Stimulated activated CD4-positive, alpha-beta T cell treated with anti-CD3 and anti-CD28 coated beads, Interleukin-1b, Interleukin-23, amount 100 ng/mL, for 24 hours (primary cell): Measurements from ENCODE around the gene PPP1R10.

Experiments used
- DNase-seq, 4 experiments: peaks; one replicate each; pipeline ENCODE4 v3.0.0-alpha.2; 2020; ENCODE audit warnings: low read depth in 4 of 4, low spot score in 1 of 4

Gene PPP1R10

DNA sequence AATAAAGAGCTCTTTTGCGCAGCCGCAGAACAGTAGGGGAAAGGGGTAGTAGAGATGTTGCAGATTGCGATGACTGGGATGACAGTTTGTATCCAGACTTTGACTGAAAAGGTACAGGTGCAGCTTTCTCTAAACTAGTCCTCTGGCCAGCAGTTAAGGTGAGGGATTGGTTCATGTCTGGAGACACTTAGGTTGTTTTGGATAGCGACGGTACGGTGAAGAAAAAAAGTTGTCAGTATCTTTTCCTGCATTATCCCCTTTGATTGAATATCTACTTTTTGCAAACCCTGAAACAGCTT lies 59.4 kb downstream of the PPP1R10 start:
- DNase-seq: no peak

DNA sequence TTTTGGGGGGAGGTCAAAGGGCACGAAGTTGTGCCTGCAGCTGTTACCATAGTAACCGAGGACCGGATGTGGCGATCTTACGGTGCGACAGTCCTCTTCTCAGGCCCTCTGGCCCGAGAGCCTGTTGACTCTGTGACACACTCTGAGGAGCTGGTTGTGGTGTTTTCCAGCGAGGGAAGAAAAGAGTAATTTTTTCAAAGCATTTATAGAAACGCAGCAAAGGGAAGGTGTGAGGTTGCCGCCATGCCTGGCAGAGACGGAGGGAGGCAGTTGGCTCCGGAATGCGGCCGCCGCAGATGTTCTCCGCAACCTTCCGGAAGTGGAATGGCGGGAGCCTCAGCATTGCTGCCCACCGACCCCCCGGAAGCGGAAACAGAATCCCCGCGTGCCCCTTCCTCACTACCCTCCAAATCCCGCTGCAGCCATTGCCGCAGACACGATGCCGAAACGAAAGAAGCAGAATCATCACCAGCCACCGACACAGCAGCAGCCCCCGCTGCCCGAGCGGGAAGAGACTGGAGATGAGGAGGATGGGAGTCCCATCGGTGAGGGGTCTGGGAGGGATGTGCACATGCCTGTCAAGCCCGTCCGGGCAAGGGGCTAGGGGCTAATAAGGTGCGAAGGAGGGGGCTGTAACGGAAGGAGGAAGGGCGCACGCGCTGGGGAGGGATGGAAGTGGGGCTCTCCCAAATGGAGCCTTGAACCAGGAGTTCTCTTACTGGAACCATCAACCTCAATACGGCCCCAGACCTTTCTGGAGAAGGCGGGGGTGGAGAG lies 59.9 kb downstream of the PPP1R10 start, which contains the start of gene PRR3:
Gene PRR3, plus strand, starts transcription at position 390 of the 777 bp plus-strand sequence. Its CDS starts 50 bp downstream, at position 440.
- DNase-seq: peak; percentile 67 to 84 (median 78)

DNA sequence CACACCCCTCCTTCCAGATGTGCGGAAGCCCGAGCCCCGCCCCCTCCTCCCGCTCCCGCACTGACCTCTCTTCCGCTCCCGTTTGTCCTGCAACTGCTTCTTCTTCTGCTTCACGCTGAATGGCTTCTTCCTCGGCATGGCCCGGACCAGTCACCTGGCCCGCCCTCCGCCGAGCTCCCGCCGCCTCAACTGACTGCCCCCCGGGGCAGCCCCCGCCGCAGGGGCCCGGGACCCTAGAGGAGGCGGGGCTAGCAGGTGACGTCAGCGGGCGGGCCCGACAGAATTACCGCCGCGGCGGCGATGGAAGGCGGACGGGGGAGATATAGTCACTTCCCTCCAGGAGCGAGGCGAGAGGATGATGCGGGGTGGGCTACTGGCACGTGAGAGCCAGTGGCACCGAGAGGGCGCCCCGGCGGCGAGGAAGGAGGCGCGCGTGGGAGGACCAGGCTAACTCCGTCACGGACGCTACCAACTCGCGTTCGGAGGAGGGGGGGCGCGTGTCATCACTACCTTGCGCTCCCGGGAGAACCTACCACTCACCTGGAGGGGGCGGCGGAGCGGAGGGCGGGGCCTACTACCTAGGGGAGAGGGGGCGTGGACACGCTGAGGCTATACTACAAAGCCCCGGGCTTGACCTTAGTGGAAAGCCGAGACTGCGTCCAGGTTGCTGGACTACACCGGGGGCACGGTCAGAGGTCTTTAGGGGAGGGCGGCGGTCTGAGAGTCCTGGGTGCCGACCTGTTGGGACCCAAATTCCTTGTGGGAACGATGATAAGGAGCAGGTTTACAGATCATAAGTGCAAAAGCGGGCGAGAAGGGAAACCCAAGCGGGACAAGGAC lies 60.8 kb downstream of the PPP1R10 start, which contains the start of gene GNL1:
Gene GNL1, minus strand, starts transcription at position 424 of the 840 bp plus-strand sequence. Its CDS starts 286 bp downstream, at position 138.
- peak; percentile 97 to 99 (median 98) for DNase-seq

DNA sequence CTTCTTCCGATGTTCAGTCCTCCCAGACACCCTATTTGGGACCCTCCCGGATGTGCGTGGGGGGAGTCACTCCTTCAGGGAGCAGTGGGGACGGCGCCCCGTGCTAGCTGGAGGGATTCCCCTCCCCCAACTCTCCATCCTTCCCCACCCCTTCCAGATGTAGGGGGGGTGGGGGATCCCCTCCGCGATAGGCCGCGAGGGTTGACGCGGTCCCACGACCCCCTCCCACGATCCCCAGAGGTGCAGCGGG lies 61.3 kb downstream of the PPP1R10 start:
- no peak for DNase-seq

DNA sequence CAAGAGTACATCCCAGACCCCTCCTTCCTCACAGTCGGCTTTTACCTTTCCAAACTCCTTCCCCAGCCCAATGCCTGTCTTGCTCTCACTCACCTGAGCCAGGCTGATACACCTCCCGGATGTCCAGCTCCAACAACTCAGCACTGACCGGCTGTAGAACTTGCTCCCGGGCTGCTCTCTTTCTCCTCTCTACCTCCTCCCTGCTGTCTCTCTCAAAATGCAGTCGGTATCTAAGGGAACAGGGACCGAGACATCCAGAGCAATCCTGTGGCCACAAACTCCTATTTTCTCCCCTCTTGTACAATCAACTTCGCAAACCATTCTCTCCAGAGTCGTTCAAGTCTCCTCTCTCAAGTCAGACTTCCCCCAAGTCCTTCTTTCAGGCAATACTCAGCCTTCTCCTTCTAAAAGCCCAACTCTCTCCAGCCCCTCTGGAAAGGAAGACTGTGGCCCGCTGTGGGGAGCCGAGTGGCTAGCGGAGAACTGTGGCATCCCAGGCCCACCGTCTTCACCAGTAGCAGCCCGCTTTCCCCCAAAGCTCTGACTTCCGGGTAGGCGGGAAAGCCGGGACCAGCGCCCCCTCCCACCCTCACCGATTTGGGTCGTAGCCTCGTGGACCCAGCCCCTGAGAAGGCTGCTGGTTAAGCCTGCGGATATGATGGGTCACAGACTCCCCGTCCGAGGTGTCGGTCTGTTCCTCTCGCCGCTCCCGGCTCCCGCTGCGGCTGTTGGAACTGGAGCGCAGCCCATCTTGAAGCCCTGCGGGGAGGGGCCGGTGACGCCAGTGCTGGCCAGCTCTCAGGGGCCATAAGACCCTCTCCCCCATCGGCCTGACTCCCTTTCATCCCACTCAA lies 61.9 kb downstream of the PPP1R10 start:
- DNase-seq: no peak

DNA sequence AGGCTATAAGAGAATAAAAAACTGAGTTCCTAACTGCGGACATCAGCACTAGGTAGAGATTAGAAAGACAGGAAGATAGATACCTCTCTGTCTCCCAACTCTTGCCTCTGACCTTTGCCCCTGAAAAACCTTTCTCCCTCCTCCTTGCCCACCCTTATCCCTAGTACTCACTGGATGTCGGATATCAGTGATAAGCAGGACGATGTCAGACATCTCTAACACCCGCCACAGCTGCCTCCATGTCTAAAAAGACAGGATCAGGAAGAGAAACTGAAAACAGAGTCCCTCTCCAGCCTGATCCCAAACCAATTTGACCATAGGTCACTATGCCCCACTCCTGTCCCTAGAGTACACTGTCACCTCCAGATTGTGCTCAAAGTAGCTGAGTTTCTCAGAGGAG lies 62.6 kb downstream of the PPP1R10 start:
- DNase-seq: no peak
